Transverse colon (tissue), 4 donors: ENCODE measurements around the gene ZBTB9.

Source experiments
- CTCF ChIP-seq, 5 experiments: fragments of 200-600 bp in 3 of 5; fragments of 450-650 bp in 2 of 5; sonication (generic) in 3 of 5; IDR thresholded peaks; 1 replicate in 2 of 5; 2 replicates in 3 of 5; pipeline ENCODE4 v1.5.1; 2016 to 2017; ENCODE audit warnings: antibody characterized with exemption in 5 of 5, inconsistent platforms in 3 of 5, mild to moderate bottlenecking in 2 of 5, moderate library complexity in 1 of 5
- POLR2A ChIP-seq: fragments of 450-650 bp; IDR thresholded peaks from one replicate; pipeline ENCODE4 v1.6.1; 2016; ENCODE audit warnings: antibody characterized with exemption, mild to moderate bottlenecking, moderate library complexity
- POLR2AphosphoS5 ChIP-seq, 3 donors: sonication (generic); formaldehyde crosslinking; IDR thresholded peaks; one replicate each; pipeline ENCODE4 v1.6.1; 2016; ENCODE audit warnings: antibody characterized with exemption in 3 of 3

- TF ChIP-seq CTCF (IDR thresholded peaks at IDR 0.05) (no peak), POLR2A (no peak), POLR2AphosphoS5 (IDR thresholded peaks at IDR 0.05) (no peak)
Measured at GRCh38 chr6:33469661-33470060, 15.3 kb downstream of the ZBTB9 start.
